C4-2B (cell line): ENCODE results near the gene MYNN.

Experiments used
- H3K27ac ChIP-seq: fragments of 450-650 bp; 2 replicates; pipeline ENCODE4 v1.5.1; 2017
- CTCF ChIP-seq: fragments of 450-650 bp; conservative IDR thresholded peaks from 2 replicates; pipeline ENCODE4 v1.5.1; 2017; ENCODE audit warnings: mild to moderate bottlenecking
- ZFX ChIP-seq: fragments of 450-650 bp; IDR thresholded peaks from 2 replicates; pipeline ENCODE4 v1.6.1; 2017

The MYNN gene

GRCh38 chr3:169751875-169752274, 21.3 kb upstream of the MYNN start:
- H3K27ac ChIP-seq: no peak overlapping the region
- no peak for TF ChIP-seq ZFX
- no peak for TF ChIP-seq CTCF

- no peak overlapping the region for H3K27ac ChIP-seq
- TF ChIP-seq ZFX (no peak), CTCF (no peak)
These were observed 18.5 kb upstream of the MYNN start for GRCh38 chr3:169754711-169755110.

DNA sequence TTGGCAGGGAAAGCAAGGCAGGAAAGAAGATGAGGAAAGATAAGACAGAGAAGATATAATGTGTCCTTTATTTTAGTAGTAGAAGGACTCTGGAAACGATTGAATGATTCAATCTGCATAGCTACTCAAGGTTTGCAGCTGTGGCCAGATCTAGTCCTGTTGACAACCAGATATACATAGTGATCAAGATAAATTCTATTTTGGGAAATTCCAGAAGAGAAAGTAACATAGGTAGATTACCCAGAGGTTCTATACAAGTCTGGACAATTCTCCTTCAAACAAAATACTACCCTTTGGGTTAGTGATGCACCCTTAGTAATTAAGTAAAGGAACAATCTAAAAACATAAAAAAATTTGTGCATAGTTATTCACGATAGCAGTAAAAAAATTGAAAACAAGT, 17.7 kb upstream of the MYNN start:
- no peak for TF ChIP-seq ZFX
- TF ChIP-seq CTCF: no peak
- H3K27ac ChIP-seq: no peak overlapping the region

GRCh38 chr3:169758359-169758994, 14.7 kb upstream of the MYNN start:
- no peak for TF ChIP-seq CTCF
- TF ChIP-seq ZFX: no peak

GRCh38 chr3:169759256-169759655, 13.9 kb upstream of the MYNN start:
- TF ChIP-seq CTCF (no peak), ZFX (no peak)

More at GRCh38 chr3:169758359-169758994, 14.7 kb upstream of the MYNN start:
- no peak overlapping the region for H3K27ac ChIP-seq

DNA sequence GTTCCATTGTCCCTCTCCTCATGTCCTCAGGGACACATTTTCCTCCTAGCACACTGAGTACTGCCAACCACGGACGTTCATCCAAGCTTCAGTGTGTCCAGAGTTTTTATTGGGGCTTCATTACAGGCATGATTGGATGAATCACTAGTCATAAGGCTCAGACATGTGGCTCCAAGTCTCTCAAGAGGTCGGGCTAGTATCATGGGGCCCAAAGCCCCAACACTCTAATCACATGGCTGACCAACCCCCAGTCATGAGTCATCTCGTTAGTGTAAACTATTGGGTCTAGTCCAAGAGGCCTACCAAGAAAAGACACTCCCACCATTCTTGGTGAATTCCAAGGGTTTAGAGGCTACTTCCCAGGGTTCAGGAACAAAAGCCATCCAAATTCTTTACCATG, 12.7 kb upstream of the MYNN start:
- no peak overlapping the region for H3K27ac ChIP-seq
- no peak for TF ChIP-seq ZFX
- TF ChIP-seq CTCF: no peak

More at GRCh38 chr3:169759256-169759655, 13.9 kb upstream of the MYNN start:
- H3K27ac ChIP-seq: no peak overlapping the region

- peak overlapping the region; percentile 87 for H3K27ac ChIP-seq
- TF ChIP-seq ZFX (peak; percentile 85; the same call in 1 of the 2 replicates), CTCF (no peak)
These were observed 8.8 kb upstream of the MYNN start for GRCh38 chr3:169764312-169764881.
